Testis (tissue), 3 donors: ENCODE measurements around the gene METTL4. TPM values are rescaled to one million over a fixed set of nuclear protein-coding genes. Genes with fewer than 3 reads are reported as not detected.
"Not testable (repeated sequence)": the region's sequence is repeated elsewhere in the genome, so short reads cannot be mapped to it uniquely, and the experiment has no call there.

Experiments used
- DNase-seq: peaks from one replicate; pipeline ENCODE4 v3.0.0-alpha.2; 2019
- H3K27ac ChIP-seq, 2 donors: fragments of 200-600 bp; sonication (generic); one replicate each; pipeline ENCODE4 v1.5.1; 2019
- H3K27me3 ChIP-seq: fragments of 200-600 bp; sonication (generic); one replicate; pipeline ENCODE4 v1.5.1; 2019
- H3K36me3 ChIP-seq: fragments of 200-600 bp; sonication (generic); one replicate; pipeline ENCODE4 v1.5.1; 2017; ENCODE audit warnings: low read depth; ENCODE audit errors: missing control alignments
- H3K4me1 ChIP-seq: fragments of 200-600 bp; sonication (generic); one replicate; pipeline ENCODE4 v1.5.1; 2019
- H3K4me3 ChIP-seq, 2 donors: fragments of 200-600 bp; sonication (generic); one replicate each; pipeline ENCODE4 v1.5.1; 2017 to 2019
- H3K9me3 ChIP-seq: fragments of 200-600 bp; sonication (generic); one replicate; pipeline ENCODE4 v1.5.1; 2017
- CTCF ChIP-seq, 3 experiments: fragments of 450-650 bp in 2 of 3; fragments of 200-600 bp in 1 of 3; sonication (generic) in 1 of 3; IDR thresholded peaks; one replicate each; pipeline ENCODE4 v1.5.1; 2016 to 2019; ENCODE audit warnings: antibody characterized with exemption in 3 of 3, mild to moderate bottlenecking in 2 of 3, moderate library complexity in 1 of 3
- POLR2A ChIP-seq: fragments of 450-650 bp; IDR thresholded peaks from one replicate; pipeline ENCODE4 v1.6.1; 2017; ENCODE audit warnings: antibody characterized with exemption, mild to moderate bottlenecking, moderate library complexity
- WGBS, 2 donors: methylation state at CpG; one replicate each; pipeline ENCODE4 v1.1.5; 2018; 5-methylcytosine and 5-hydroxymethylcytosine counted together
- intact Hi-C: fragments of 100-400 bp; cut with DNase I; formaldehyde crosslinking; loops from one replicate; pipeline ENCODE4 v1.15.1; 2023; ENCODE audit warnings: low total_unique reads
- polyA plus RNA-seq: library from polyadenylated mRNA; stranded (reverse); fragments of 350-450 nt; fragmentation: Illumina TruSeq; extraction: RNeasy Lipid Tissue Mini Kit (QIAGEN cat#74804); gene quantifications from one replicate; pipeline ENCODE4 v1.2.3, GENCODE V29; 2014; ENCODE audit warnings: low read depth, low replicate concordance; ENCODE audit not compliant: insufficient read depth
- total RNA-seq, 2 donors: library from RNA; depleted of rRNA; stranded (reverse); fragments of >200 nt; gene quantifications; one replicate each; pipeline ENCODE4 v1.2.3, GENCODE V29; 2016

METTL4 gene
- total and polyA plus RNA-seq, 3 donors from 2014 or later: 11.3 to 12.6 (median 12.4) TPM

GRCh38 chr18:2545155-2545554 is 26.1 kb downstream of the METTL4 start:
- no peak for TF ChIP-seq POLR2A
- TF ChIP-seq CTCF (IDR thresholded peaks at IDR 0.05): no peak
- intact Hi-C loops: no loop called here
- Histone ChIP-seq H3K4me1 (no peaks in the 10 kb centered on the region), H3K27me3 (no peaks in the 10 kb centered on the region), H3K9me3 (no peaks in the 10 kb centered on the region), H3K36me3 (no peaks in the 10 kb centered on the region), H3K27ac (no peak overlapping the region), H3K4me3 (no peak overlapping the region)
- WGBS, 2 donors: 79 to 82% methylated on average over 2 of the region's 2 CpGs
- no peak for DNase-seq

DNA sequence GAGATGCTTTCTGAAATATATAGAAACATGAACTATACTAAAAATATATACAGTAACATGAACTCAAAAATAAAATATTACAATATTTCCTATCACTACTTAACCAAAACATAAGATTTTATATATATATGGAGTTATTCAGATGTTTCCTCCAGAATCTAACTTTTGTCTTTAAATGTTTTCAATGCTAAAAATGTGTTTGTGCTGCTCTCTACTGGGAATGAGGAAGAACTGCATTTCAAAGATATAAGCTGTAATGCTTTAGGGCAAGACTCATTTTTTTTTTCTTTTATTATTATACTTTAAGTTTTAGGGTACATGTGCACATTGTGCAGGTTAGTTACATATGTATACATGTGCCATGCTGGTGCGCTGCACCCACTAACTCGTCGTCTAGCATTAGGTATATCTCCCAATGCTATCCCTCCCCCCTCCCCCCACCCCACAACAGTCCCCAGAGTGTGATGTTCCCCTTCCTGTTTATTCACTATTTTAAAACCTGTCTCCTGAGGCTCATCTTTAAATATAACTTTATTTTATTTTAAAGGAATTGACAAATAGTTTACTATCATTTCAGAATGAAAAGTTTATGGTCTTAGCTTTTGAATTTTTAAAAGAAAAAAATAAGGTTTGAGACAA is 29.3 kb downstream of the METTL4 start:
- intact Hi-C loops, H3K27me3 ChIP-seq, DNase-seq, H3K36me3 ChIP-seq, H3K9me3 ChIP-seq, H3K27ac ChIP-seq, H3K4me3 ChIP-seq, H3K4me1 ChIP-seq: not testable (repeated sequence)
- TF ChIP-seq CTCF (IDR thresholded peaks at IDR 0.05): peak in 2 of 3 experiments; percentile 37 to 45
- WGBS, 2 donors: 40 to 49% methylated on average over 3 of the region's 3 CpGs

GRCh38 chr18:2540575-2540974 is 30.7 kb downstream of the METTL4 start:
- intact Hi-C loops: no loop called here
- H3K27me3 ChIP-seq: no peaks in the 10 kb centered on the region
- no peaks in the 10 kb centered on the region for H3K36me3 ChIP-seq
- no peak overlapping the region for H3K4me3 ChIP-seq
- WGBS, 2 donors: 69 to 71% methylated on average over 4 of the region's 4 CpGs
- H3K4me1 ChIP-seq: no peaks in the 10 kb centered on the region
- TF ChIP-seq CTCF (IDR thresholded peaks at IDR 0.05) (no peak), POLR2A (no peak)
- no peak overlapping the region for H3K27ac ChIP-seq
- DNase-seq: no peak
- H3K9me3 ChIP-seq: no peaks in the 10 kb centered on the region

DNA sequence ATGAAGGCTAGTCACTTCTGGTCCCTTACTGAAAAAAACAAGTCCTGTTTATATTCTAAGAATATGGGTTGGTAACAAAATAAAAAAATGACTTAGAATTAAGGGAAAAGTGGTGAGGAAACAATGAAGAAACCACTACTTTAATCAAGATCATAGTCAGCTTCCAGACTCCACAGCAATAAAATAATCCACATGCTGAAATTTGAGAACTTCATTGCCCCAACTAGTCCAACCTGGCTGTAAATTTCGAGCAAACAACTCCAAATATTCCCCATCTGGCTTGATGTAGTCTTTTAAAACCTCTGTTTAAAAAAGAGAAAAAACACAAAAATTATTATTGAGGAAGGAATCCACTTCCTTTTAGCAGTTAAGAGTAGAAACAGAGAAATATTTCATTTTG is 32.5 kb downstream of the METTL4 start:
- no peak overlapping the region for H3K4me3 ChIP-seq
- WGBS, 2 donors: 65 to 72% methylated on average over 1 of the region's 1 CpG
- H3K4me1 ChIP-seq: no peaks in the 10 kb centered on the region
- no peak overlapping the region for H3K27ac ChIP-seq
- no peaks in the 10 kb centered on the region for H3K9me3 ChIP-seq
- H3K36me3 ChIP-seq: no peaks in the 10 kb centered on the region
- TF ChIP-seq POLR2A: no peak
- no peak for TF ChIP-seq CTCF (IDR thresholded peaks at IDR 0.05)
- intact Hi-C loops: no loop called here
- DNase-seq: no peak
- no peaks in the 10 kb centered on the region for H3K27me3 ChIP-seq

DNA sequence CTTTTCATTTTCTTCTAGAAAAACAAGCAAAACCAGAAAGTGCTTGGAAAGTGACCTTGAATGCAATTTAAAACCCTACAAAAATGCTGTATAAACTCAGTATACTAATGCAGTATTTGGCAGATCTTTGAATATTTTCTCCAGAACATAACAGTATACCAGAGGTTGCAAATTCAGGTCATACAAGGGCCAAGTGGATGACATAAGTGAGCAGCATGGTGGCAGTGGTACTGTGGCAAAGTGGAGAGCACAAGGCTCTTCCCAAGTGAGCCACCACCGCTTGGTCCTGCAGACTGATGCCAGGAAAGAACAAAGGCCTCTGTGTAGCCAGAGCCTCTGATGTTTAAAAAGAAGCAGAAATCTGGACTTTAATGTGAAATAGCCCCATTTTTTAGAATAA is 33.1 kb downstream of the METTL4 start:
- no peaks in the 10 kb centered on the region for H3K27me3 ChIP-seq
- intact Hi-C loops: no loop called here
- TF ChIP-seq POLR2A (no peak), CTCF (IDR thresholded peaks at IDR 0.05) (no peak)
- no peak overlapping the region for H3K4me3 ChIP-seq
- 69 to 80% methylated on average over 1 of the region's 1 CpG for WGBS, 2 donors
- H3K4me1 ChIP-seq: no peaks in the 10 kb centered on the region
- H3K36me3 ChIP-seq: no peaks in the 10 kb centered on the region
- H3K27ac ChIP-seq: no peak overlapping the region
- DNase-seq: peak; percentile 35
- no peaks in the 10 kb centered on the region for H3K9me3 ChIP-seq
